Astrocyte (in vitro differentiated cells and primary cell): ENCODE results near the gene EIF4E1B. TPM values are rescaled to one million over a fixed set of nuclear protein-coding genes. Genes with fewer than 3 reads are reported as not detected.

Experiments used
- DNase-seq: peaks from one replicate; pipeline ENCODE4 v3.0.0-alpha.2; 2010; ENCODE audit warnings: low read depth
- FAIRE-seq: peaks from 2 replicates; lab custom pipeline; 2011; peaks lifted over from hg19 to GRCh38; lab: Jason Lieb, UNC
- H2AFZ ChIP-seq: 2 replicates; pipeline ENCODE4 v1.6.0; 2012; ENCODE audit warnings: low read depth, low read length, inconsistent platforms
- H3K27ac ChIP-seq: 2 replicates; pipeline ENCODE4 v1.5.1; 2011; ENCODE audit warnings: low read depth, low read length, inconsistent platforms
- H3K27me3 ChIP-seq: 2 replicates; pipeline ENCODE4 v1.6.0; 2011; ENCODE audit warnings: low read length, inconsistent platforms; ENCODE audit not compliant: insufficient read depth
- H3K36me3 ChIP-seq: 2 replicates; pipeline ENCODE4 v1.5.1; 2011; ENCODE audit warnings: low read length, inconsistent platforms; ENCODE audit not compliant: insufficient read depth
- H3K4me1 ChIP-seq: 2 replicates; pipeline ENCODE4 v1.5.1; 2011; ENCODE audit warnings: low read length, inconsistent platforms; ENCODE audit not compliant: insufficient read depth
- H3K4me2 ChIP-seq: 2 replicates; pipeline ENCODE4 v1.6.0; 2012; ENCODE audit warnings: low read length, inconsistent platforms
- H3K4me3 ChIP-seq: 2 replicates; pipeline ENCODE4 v1.5.1; 2011; ENCODE audit warnings: low read depth, mild to moderate bottlenecking, low read length, inconsistent platforms; ENCODE audit not compliant: insufficient read depth
- H3K79me2 ChIP-seq: 2 replicates; pipeline ENCODE4 v1.6.0; 2012; ENCODE audit warnings: mild to moderate bottlenecking, low read length, inconsistent platforms; ENCODE audit not compliant: insufficient read depth
- H3K9ac ChIP-seq: 2 replicates; pipeline ENCODE4 v1.6.0; 2012; ENCODE audit warnings: mild to moderate bottlenecking, low read length, inconsistent platforms
- H3K9me3 ChIP-seq: 2 replicates; pipeline ENCODE4 v1.5.1; 2012; ENCODE audit warnings: low read depth, mild to moderate bottlenecking, low read length, inconsistent platforms; ENCODE audit not compliant: insufficient read depth
- H4K20me1 ChIP-seq: 2 replicates; pipeline ENCODE4 v1.6.0; 2012; ENCODE audit warnings: low read length, inconsistent platforms; ENCODE audit not compliant: insufficient read depth
- H3K27ac Mint-ChIP-seq: one replicate; pipeline ENCODE4 v1.8.0; 2021; ENCODE audit warnings: mild to moderate bottlenecking, mixed read lengths; ENCODE audit not compliant: unreplicated experiment
- H3K27me3 Mint-ChIP-seq: one replicate; pipeline ENCODE4 v1.8.0; 2021; ENCODE audit warnings: low read depth, mixed read lengths; ENCODE audit not compliant: unreplicated experiment
- H3K36me3 Mint-ChIP-seq: one replicate; pipeline ENCODE4 v1.8.0; 2021; ENCODE audit warnings: low read depth, mixed read lengths; ENCODE audit not compliant: unreplicated experiment
- H3K4me1 Mint-ChIP-seq: one replicate; pipeline ENCODE4 v1.8.0; 2021; ENCODE audit warnings: low read depth, mixed read lengths; ENCODE audit not compliant: unreplicated experiment
- H3K4me3 Mint-ChIP-seq: one replicate; pipeline ENCODE4 v1.8.0; 2021; ENCODE audit warnings: mild to moderate bottlenecking, moderate library complexity, mixed read lengths; ENCODE audit not compliant: unreplicated experiment
- H3K9me3 Mint-ChIP-seq: one replicate; pipeline ENCODE4 v1.8.0; 2021; ENCODE audit warnings: mild to moderate bottlenecking, mixed read lengths; ENCODE audit not compliant: unreplicated experiment
- EZH2 ChIP-seq: IDR thresholded peaks from 2 replicates; pipeline ENCODE4 v1.6.1; 2012; ENCODE audit warnings: mild to moderate bottlenecking, low read length, inconsistent platforms; ENCODE audit not compliant: insufficient read depth
- total RNA-seq: library from RNA; stranded (reverse); gene quantifications from 2 replicates; pipeline ENCODE4 v1.2.1, GENCODE V29; 2021
- TF ChIP-seq, protein P1 (sequence below): IDR thresholded peaks from 2 replicates; pipeline ENCODE4 v1.5.1; 2011; ENCODE audit warnings: low read depth, mild to moderate bottlenecking, inconsistent platforms, low read length, moderate library complexity; ENCODE audit not compliant: insufficient read depth

Gene EIF4E1B
- total RNA-seq, 1 donor from 2014 or later = not detected

GRCh38 chr5:176626876-176627236 is 3.6 kb upstream of the EIF4E1B start:
- no peaks in the 10 kb centered on the region for H3K79me2 ChIP-seq
- no peak overlapping the region for H2AFZ ChIP-seq
- no peaks in the 10 kb centered on the region for H3K9me3 Mint-ChIP-seq
- H3K4me3 ChIP-seq = no peak overlapping the region
- H3K27me3 Mint-ChIP-seq = peaks cover 59% of the 10 kb centered on the region
- no peak overlapping the region for H3K4me2 ChIP-seq
- H3K4me1 ChIP-seq = peaks cover 10% of the 10 kb centered on the region
- no peaks in the 10 kb centered on the region for H3K9me3 ChIP-seq
- no peak overlapping the region for H3K9ac ChIP-seq
- H3K27me3 ChIP-seq = peaks cover 40% of the 10 kb centered on the region
- no peak overlapping the region for H3K4me3 Mint-ChIP-seq
- no peak for FAIRE-seq
- H3K36me3 ChIP-seq = no peaks in the 10 kb centered on the region
- H3K27ac Mint-ChIP-seq = no peak overlapping the region
- H3K36me3 Mint-ChIP-seq = peaks cover 4% of the 10 kb centered on the region
- TF ChIP-seq EZH2 = no peak
- TF ChIP-seq, protein P1, sequence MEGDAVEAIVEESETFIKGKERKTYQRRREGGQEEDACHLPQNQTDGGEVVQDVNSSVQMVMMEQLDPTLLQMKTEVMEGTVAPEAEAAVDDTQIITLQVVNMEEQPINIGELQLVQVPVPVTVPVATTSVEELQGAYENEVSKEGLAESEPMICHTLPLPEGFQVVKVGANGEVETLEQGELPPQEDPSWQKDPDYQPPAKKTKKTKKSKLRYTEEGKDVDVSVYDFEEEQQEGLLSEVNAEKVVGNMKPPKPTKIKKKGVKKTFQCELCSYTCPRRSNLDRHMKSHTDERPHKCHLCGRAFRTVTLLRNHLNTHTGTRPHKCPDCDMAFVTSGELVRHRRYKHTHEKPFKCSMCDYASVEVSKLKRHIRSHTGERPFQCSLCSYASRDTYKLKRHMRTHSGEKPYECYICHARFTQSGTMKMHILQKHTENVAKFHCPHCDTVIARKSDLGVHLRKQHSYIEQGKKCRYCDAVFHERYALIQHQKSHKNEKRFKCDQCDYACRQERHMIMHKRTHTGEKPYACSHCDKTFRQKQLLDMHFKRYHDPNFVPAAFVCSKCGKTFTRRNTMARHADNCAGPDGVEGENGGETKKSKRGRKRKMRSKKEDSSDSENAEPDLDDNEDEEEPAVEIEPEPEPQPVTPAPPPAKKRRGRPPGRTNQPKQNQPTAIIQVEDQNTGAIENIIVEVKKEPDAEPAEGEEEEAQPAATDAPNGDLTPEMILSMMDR = no peak
- peaks cover 24% of the 10 kb centered on the region for H3K4me1 Mint-ChIP-seq
- DNase-seq = no peak
- no peak overlapping the region for H3K27ac ChIP-seq
- H4K20me1 ChIP-seq = no peaks in the 10 kb centered on the region

- Histone ChIP-seq H3K36me3 (no peaks in the 10 kb centered on the region), H3K4me2 (no peak overlapping the region), H4K20me1 (no peaks in the 10 kb centered on the region), H3K9ac (no peak overlapping the region), H3K9me3 (no peaks in the 10 kb centered on the region), H3K79me2 (no peaks in the 10 kb centered on the region), H3K27ac (no peak overlapping the region), H3K4me1 (peaks cover 10% of the 10 kb centered on the region), H2AFZ (no peak overlapping the region), H3K27me3 (peaks cover 38% of the 10 kb centered on the region), H3K4me3 (no peak overlapping the region)
- no peak overlapping the region for H3K27ac Mint-ChIP-seq
- H3K27me3 Mint-ChIP-seq = peaks cover 61% of the 10 kb centered on the region
- peaks cover 21% of the 10 kb centered on the region for H3K4me1 Mint-ChIP-seq
- DNase-seq = no peak
- FAIRE-seq = no peak
- H3K4me3 Mint-ChIP-seq = no peak overlapping the region
- H3K36me3 Mint-ChIP-seq = peaks cover 4% of the 10 kb centered on the region
- no peak for TF ChIP-seq EZH2
- TF ChIP-seq, protein P1 = no peak
- no peaks in the 10 kb centered on the region for H3K9me3 Mint-ChIP-seq
These were observed 2.9 kb upstream of the EIF4E1B start for GRCh38 chr5:176627582-176627981.

- H3K4me2 ChIP-seq = no peak overlapping the region
- Mint-ChIP-seq H3K36me3 (peaks cover 4% of the 10 kb centered on the region), H3K9me3 (no peaks in the 10 kb centered on the region), H3K27ac (no peak overlapping the region), H3K4me1 (peaks cover 21% of the 10 kb centered on the region), H3K4me3 (peak overlapping the region; percentile 74), H3K27me3 (peaks cover 66% of the 10 kb centered on the region)
- peaks cover 48% of the 10 kb centered on the region for H3K27me3 ChIP-seq
- peaks cover under 1% of the 10 kb centered on the region for H4K20me1 ChIP-seq
- H3K79me2 ChIP-seq = no peaks in the 10 kb centered on the region
- no peak overlapping the region for H3K27ac ChIP-seq
- no peak for FAIRE-seq
- H3K36me3 ChIP-seq = no peaks in the 10 kb centered on the region
- DNase-seq = no peak
- no peaks in the 10 kb centered on the region for H3K9me3 ChIP-seq
- no peak overlapping the region for H3K9ac ChIP-seq
- H3K4me1 ChIP-seq = peaks cover 10% of the 10 kb centered on the region
- TF ChIP-seq EZH2 = no peak
- TF ChIP-seq, protein P1 = no peak
- no peak overlapping the region for H2AFZ ChIP-seq
- no peak overlapping the region for H3K4me3 ChIP-seq
These were observed 1.9 kb upstream of the EIF4E1B start for GRCh38 chr5:176628406-176629228.
